Thoracic aorta (tissue), 2 donors: ENCODE data around the gene PBX2. TPM values are rescaled to one million over a fixed set of nuclear protein-coding genes. Genes with fewer than 3 reads are reported as not detected.

ENCODE experiments used
- ATAC-seq: fragments of 150-250 bp; one replicate; pipeline ENCODE4 v1.8.0; 2017; ENCODE audit warnings: low read depth; ENCODE audit not compliant: insufficient number of reproducible peaks, low FRiP score
- DNase-seq: peaks from one replicate; pipeline ENCODE4 v3.0.0-alpha.2; 2020; ENCODE audit warnings: low spot score
- H3K27ac ChIP-seq, 2 donors: fragments of 200-600 bp; sonication (generic); 1 replicate in 1 of 2; 2 replicates in 1 of 2; pipeline ENCODE4 v1.5.1; 2016; ENCODE audit warnings: mild to moderate bottlenecking in 2 of 2, moderate library complexity in 2 of 2
- H3K27me3 ChIP-seq: fragments of 200-600 bp; sonication (generic); replicated peaks from 2 replicates; pipeline ENCODE4 v1.6.0; 2016; ENCODE audit warnings: mild to moderate bottlenecking; ENCODE audit not compliant: insufficient read depth
- H3K36me3 ChIP-seq: fragments of 200-600 bp; sonication (generic); one replicate; pipeline ENCODE4 v1.5.1; 2016
- H3K4me1 ChIP-seq, 2 donors: fragments of 200-600 bp; sonication (generic); 1 replicate in 1 of 2; 2 replicates in 1 of 2; pipeline versions ENCODE4 v1.5.1 to v1.6.0; 2016; ENCODE audit warnings: low read depth in 2 of 2, mild to moderate bottlenecking in 1 of 2; ENCODE audit not compliant: control insufficient read depth in 1 of 2
- H3K4me3 ChIP-seq: fragments of 200-600 bp; sonication (generic); 2 replicates; pipeline ENCODE4 v1.5.1; 2016; ENCODE audit warnings: mild to moderate bottlenecking
- H3K9me3 ChIP-seq: fragments of 200-600 bp; sonication (generic); 2 replicates; pipeline ENCODE4 v1.5.1; 2016
- CTCF ChIP-seq: fragments of 200-600 bp; sonication (generic); IDR thresholded peaks from one replicate; pipeline ENCODE4 v1.5.1; 2019; ENCODE audit warnings: antibody characterized with exemption
- total RNA-seq, 2 donors: library from RNA; depleted of rRNA; stranded (reverse); fragments of >200 nt; gene quantifications; one replicate each; pipeline versions ENCODE4 v1.1.0 to v1.2.3, GENCODE V29; 2016

The PBX2 gene
- total RNA-seq, 2 donors from 2014 or later: 35.7 to 59.4 TPM

DNA sequence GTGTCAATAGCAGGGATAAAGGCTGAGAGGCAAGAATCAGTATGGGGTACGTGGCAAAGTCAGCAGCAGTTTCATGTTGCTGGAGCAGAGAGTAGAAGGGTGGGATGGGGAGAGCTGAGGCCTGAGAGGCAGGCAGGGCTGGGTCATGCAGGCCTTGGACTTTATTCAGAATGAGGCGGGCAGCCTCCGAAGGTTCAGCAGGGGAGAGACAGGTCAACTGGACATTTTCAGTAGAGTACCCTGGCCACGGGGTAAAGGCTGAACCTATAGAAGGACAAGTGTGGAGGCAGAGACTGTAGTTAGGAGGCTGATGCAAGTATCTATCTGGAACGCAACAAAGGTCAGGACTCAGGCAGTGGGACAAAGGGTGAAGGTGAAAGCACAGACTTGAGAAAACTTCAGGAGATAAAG is 20.2 kb upstream of the PBX2 start:
- no peak for ATAC-seq
- H3K4me1 ChIP-seq: no peaks in the 10 kb centered on the region
- H3K27ac ChIP-seq: no peak overlapping the region
- no peak for DNase-seq
- H3K9me3 ChIP-seq: no peaks in the 10 kb centered on the region
- H3K27me3 ChIP-seq: no peaks in the 10 kb centered on the region
- H3K4me3 ChIP-seq: no peak overlapping the region
- H3K36me3 ChIP-seq: no peaks in the 10 kb centered on the region
- TF ChIP-seq CTCF: no peak

GRCh38 chr6:32208996-32209395 is 19.0 kb upstream of the PBX2 start:
- TF ChIP-seq CTCF: no peak
- Histone ChIP-seq H3K4me3 (no peak overlapping the region), H3K9me3 (no peaks in the 10 kb centered on the region), H3K27ac (no peak overlapping the region), H3K4me1 (no peaks in the 10 kb centered on the region), H3K36me3 (no peaks in the 10 kb centered on the region), H3K27me3 (no peaks in the 10 kb centered on the region)
- DNase-seq: no peak
- no peak for ATAC-seq

GRCh38 chr6:32204268-32204715 is 14.3 kb upstream of the PBX2 start:
- no peaks in the 10 kb centered on the region for H3K4me1 ChIP-seq
- no peaks in the 10 kb centered on the region for H3K9me3 ChIP-seq
- no peaks in the 10 kb centered on the region for H3K27me3 ChIP-seq
- no peak overlapping the region for H3K27ac ChIP-seq
- ATAC-seq: no peak
- no peaks in the 10 kb centered on the region for H3K36me3 ChIP-seq
- no peak for DNase-seq
- H3K4me3 ChIP-seq: no peak overlapping the region
- no peak for TF ChIP-seq CTCF

- no peaks in the 10 kb centered on the region for H3K36me3 ChIP-seq
Observed at GRCh38 chr6:32203426-32204267, 13.6 kb upstream of the PBX2 start.

GRCh38 chr6:32202186-32202585 is 12.2 kb upstream of the PBX2 start:
- Histone ChIP-seq H3K27ac (no peak overlapping the region), H3K36me3 (no peaks in the 10 kb centered on the region), H3K4me1 (peaks cover 2 to 3% of the 10 kb centered on the region in 2 donors), H3K4me3 (no peak overlapping the region), H3K9me3 (no peaks in the 10 kb centered on the region), H3K27me3 (no peaks in the 10 kb centered on the region)
- DNase-seq: no peak
- ATAC-seq: no peak
- no peak for TF ChIP-seq CTCF

More at GRCh38 chr6:32203426-32204267, 13.6 kb upstream of the PBX2 start:
- Histone ChIP-seq H3K4me1 (no peaks in the 10 kb centered on the region), H3K27me3 (no peaks in the 10 kb centered on the region), H3K27ac (no peak overlapping the region), H3K9me3 (no peaks in the 10 kb centered on the region), H3K4me3 (no peak overlapping the region)
- DNase-seq (no peak), ATAC-seq (no peak)
- no peak for TF ChIP-seq CTCF
